Activated CD8-positive, alpha-beta memory T cell treated with anti-CD3 and anti-CD28 coated beads for 1 hour (primary cell): ENCODE results near the gene VAMP5.
"Not testable (repeated sequence)": the region's sequence is repeated elsewhere in the genome, so short reads cannot be mapped to it uniquely, and the experiment has no call there.

Experiments used
- DNase-seq, 2 donors: peaks; one replicate each; pipeline ENCODE4 v3.0.0-alpha.2; 2020; ENCODE audit warnings: low read depth in 1 of 2; ENCODE audit errors: extremely low read depth in 1 of 2

Gene VAMP5

GRCh38 chr2:85549826-85550225 lies 34.4 kb upstream of the VAMP5 start:
- DNase-seq = no peak

- DNase-seq = no peak
These were observed 33.7 kb upstream of the VAMP5 start for GRCh38 chr2:85550486-85550885.

- peak; percentile 79 to 81 for DNase-seq
These were observed 32.2 kb upstream of the VAMP5 start for GRCh38 chr2:85551698-85552678.

GRCh38 chr2:85553184-85553583 lies 31.0 kb upstream of the VAMP5 start:
- DNase-seq = no peak

GRCh38 chr2:85554980-85555612 lies 29.1 kb upstream of the VAMP5 start:
- DNase-seq = no peak

- DNase-seq = no peak
These were observed 27.1 kb upstream of the VAMP5 start for GRCh38 chr2:85557130-85557529.

- no peak for DNase-seq
These were observed 26.1 kb upstream of the VAMP5 start for GRCh38 chr2:85558160-85558559.

- not testable (repeated sequence) for DNase-seq
These were observed 23.9 kb upstream of the VAMP5 start for GRCh38 chr2:85560403-85560726.

GRCh38 chr2:85560812-85561279 lies 23.4 kb upstream of the VAMP5 start:
- no peak for DNase-seq

GRCh38 chr2:85561280-85562212 lies 22.7 kb upstream of the VAMP5 start, which contains the start of gene GGCX:
TSS of gene GGCX (minus strand) at chr2:85561493. CDS start at chr2:85561428, 65 bp downstream.
- peak; percentile 83 to 90 for DNase-seq

- DNase-seq = no peak
These were observed 20.1 kb upstream of the VAMP5 start for GRCh38 chr2:85564144-85564563.

GRCh38 chr2:85566265-85566664 lies 18.0 kb upstream of the VAMP5 start:
- no peak for DNase-seq

- no peak for DNase-seq
These were observed 8.5 kb upstream of the VAMP5 start for GRCh38 chr2:85575739-85576138.

GRCh38 chr2:85577063-85577385 lies 7.2 kb upstream of the VAMP5 start:
- DNase-seq = no peak

- DNase-seq = peak in 1 of 2 donors; percentile 37
These were observed 6.6 kb upstream of the VAMP5 start, which contains the start of gene VAMP8 for GRCh38 chr2:85577386-85578242. TSS of gene VAMP8 (plus strand) at chr2:85577586. CDS start at chr2:85577647, 61 bp downstream.

- DNase-seq = no peak
These were observed 5.7 kb upstream of the VAMP5 start for GRCh38 chr2:85578243-85579180.

- DNase-seq = no peak
These were observed 4.8 kb upstream of the VAMP5 start for GRCh38 chr2:85579266-85579935.

- DNase-seq = no peak
These were observed 4.0 kb upstream of the VAMP5 start for GRCh38 chr2:85580206-85580605.
